Activated naive CD8-positive, alpha-beta T cell treated with anti-CD3 and anti-CD28 coated beads for 36 hours (primary cell): ENCODE results near the gene HCRTR1. TPM values are rescaled to one million over a fixed set of nuclear protein-coding genes. Genes with fewer than 3 reads are reported as not detected.

ENCODE experiments used
- DNase-seq: peaks from one replicate; pipeline ENCODE4 v3.0.0; 2021
- H3K27ac Mint-ChIP-seq: one replicate; pipeline ENCODE4 v1.8.0; 2022; ENCODE audit warnings: mild to moderate bottlenecking, moderate library complexity, mixed read lengths
- H3K27me3 Mint-ChIP-seq: one replicate; pipeline ENCODE4 v1.8.0; 2022; ENCODE audit warnings: mild to moderate bottlenecking, mixed read lengths
- H3K36me3 Mint-ChIP-seq: one replicate; pipeline ENCODE4 v1.8.0; 2021; ENCODE audit warnings: mild to moderate bottlenecking, mixed read lengths
- H3K4me1 Mint-ChIP-seq: one replicate; pipeline ENCODE4 v1.8.0; 2021; ENCODE audit warnings: mixed read lengths
- H3K4me3 Mint-ChIP-seq: one replicate; pipeline ENCODE4 v1.8.0; 2022; ENCODE audit warnings: mild to moderate bottlenecking, moderate library complexity, mixed read lengths
- H3K9me3 Mint-ChIP-seq: one replicate; pipeline ENCODE4 v1.8.0; 2022; ENCODE audit warnings: mixed read lengths
- total RNA-seq, 2 experiments: library from RNA; stranded (reverse); gene quantifications; one replicate each; pipeline ENCODE4 v1.2.3, GENCODE V29; 2021

HCRTR1 gene
- total RNA-seq, 2 experiments from 2014 or later = not detected

- Mint-ChIP-seq H3K4me1 (peaks cover 9% of the 10 kb centered on the region), H3K27me3 (peaks cover 9% of the 10 kb centered on the region), H3K4me3 (peak overlapping the region; percentile 19), H3K36me3 (no peaks in the 10 kb centered on the region), H3K27ac (no peak overlapping the region), H3K9me3 (no peaks in the 10 kb centered on the region)
- no peak for DNase-seq
Observed at GRCh38 chr1:31669433-31669785, 51.9 kb downstream of the HCRTR1 start.

- Mint-ChIP-seq H3K4me3 (peak overlapping the region; percentile 64), H3K4me1 (peaks cover 9% of the 10 kb centered on the region), H3K36me3 (no peaks in the 10 kb centered on the region), H3K27ac (no peak overlapping the region), H3K27me3 (peaks cover 9% of the 10 kb centered on the region), H3K9me3 (no peaks in the 10 kb centered on the region)
- DNase-seq = peak; percentile 28
Observed at GRCh38 chr1:31669786-31670592, 52.5 kb downstream of the HCRTR1 start.

DNA sequence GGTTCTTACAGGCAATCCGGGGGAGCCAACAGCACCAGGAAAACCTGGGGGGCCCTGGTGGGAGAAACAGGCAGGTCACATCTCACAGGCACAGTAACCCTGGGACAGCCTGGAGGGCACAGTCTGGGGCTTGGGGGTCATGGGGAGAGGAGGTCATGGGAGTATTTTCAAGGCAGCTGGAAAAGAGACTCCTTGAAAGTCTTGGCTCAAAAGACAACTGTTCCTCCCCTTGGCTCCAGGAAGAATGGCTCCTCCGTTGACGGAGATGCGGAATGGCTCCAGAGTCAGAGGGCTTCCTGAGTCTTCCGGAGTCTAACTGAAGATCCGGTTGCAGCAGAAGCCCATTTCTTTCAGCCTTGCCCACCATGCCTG, 53.1 kb downstream of the HCRTR1 start:
- H3K27ac Mint-ChIP-seq = no peak overlapping the region

GRCh38 chr1:31671147-31671546, 53.7 kb downstream of the HCRTR1 start:
- no peak for DNase-seq
- H3K27ac Mint-ChIP-seq = no peak overlapping the region
- no peak overlapping the region for H3K4me3 Mint-ChIP-seq
- H3K4me1 Mint-ChIP-seq = peaks cover 9% of the 10 kb centered on the region
- no peaks in the 10 kb centered on the region for H3K36me3 Mint-ChIP-seq
- H3K9me3 Mint-ChIP-seq = no peaks in the 10 kb centered on the region
- peaks cover 9% of the 10 kb centered on the region for H3K27me3 Mint-ChIP-seq

More for the DNA sequence above, 53.1 kb downstream of the HCRTR1 start:
- no peaks in the 10 kb centered on the region for H3K9me3 Mint-ChIP-seq
- H3K27me3 Mint-ChIP-seq = peaks cover 9% of the 10 kb centered on the region
- DNase-seq = no peak
- H3K4me3 Mint-ChIP-seq = peak overlapping the region; percentile 64
- no peaks in the 10 kb centered on the region for H3K36me3 Mint-ChIP-seq
- H3K4me1 Mint-ChIP-seq = peaks cover 9% of the 10 kb centered on the region

- Mint-ChIP-seq H3K27ac (no peak overlapping the region), H3K4me3 (no peak overlapping the region), H3K27me3 (peaks cover 9% of the 10 kb centered on the region)
Observed at GRCh38 chr1:31671561-31672201, 54.2 kb downstream of the HCRTR1 start.

GRCh38 chr1:31672986-31673385, 55.5 kb downstream of the HCRTR1 start:
- H3K27me3 Mint-ChIP-seq = peaks cover 14% of the 10 kb centered on the region
- no peaks in the 10 kb centered on the region for H3K36me3 Mint-ChIP-seq
- no peaks in the 10 kb centered on the region for H3K9me3 Mint-ChIP-seq
- peaks cover 9% of the 10 kb centered on the region for H3K4me1 Mint-ChIP-seq
- H3K4me3 Mint-ChIP-seq = no peak overlapping the region
- DNase-seq = no peak
- H3K27ac Mint-ChIP-seq = no peak overlapping the region

More at GRCh38 chr1:31671561-31672201, 54.2 kb downstream of the HCRTR1 start:
- DNase-seq = no peak
- H3K36me3 Mint-ChIP-seq = no peaks in the 10 kb centered on the region
- H3K9me3 Mint-ChIP-seq = no peaks in the 10 kb centered on the region
- peaks cover 9% of the 10 kb centered on the region for H3K4me1 Mint-ChIP-seq

DNA sequence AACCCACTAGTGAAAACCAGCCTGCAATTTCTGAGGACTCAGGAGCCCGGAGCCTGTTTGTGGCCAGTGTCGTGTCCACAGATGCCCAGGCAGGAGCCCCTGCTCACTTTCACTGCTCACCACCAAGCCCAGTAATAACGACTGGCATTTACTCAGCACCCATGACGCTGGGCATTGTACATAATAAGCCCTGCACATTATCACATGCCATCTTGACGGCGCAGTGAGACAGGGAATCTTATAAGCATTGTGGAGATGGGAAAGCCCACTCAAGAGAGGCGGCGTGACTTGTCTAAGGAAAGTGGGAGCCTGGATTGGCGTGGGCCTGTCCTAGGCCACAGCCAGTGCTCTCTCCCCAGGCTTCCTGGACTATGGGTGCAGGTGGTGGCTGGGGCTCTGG, 55.9 kb downstream of the HCRTR1 start:
- no peaks in the 10 kb centered on the region for H3K9me3 Mint-ChIP-seq
- H3K27me3 Mint-ChIP-seq = peaks cover 14% of the 10 kb centered on the region
- no peak for DNase-seq
- H3K4me3 Mint-ChIP-seq = no peak overlapping the region
- peaks cover 9% of the 10 kb centered on the region for H3K4me1 Mint-ChIP-seq
- H3K27ac Mint-ChIP-seq = no peak overlapping the region
- H3K36me3 Mint-ChIP-seq = no peaks in the 10 kb centered on the region

DNA sequence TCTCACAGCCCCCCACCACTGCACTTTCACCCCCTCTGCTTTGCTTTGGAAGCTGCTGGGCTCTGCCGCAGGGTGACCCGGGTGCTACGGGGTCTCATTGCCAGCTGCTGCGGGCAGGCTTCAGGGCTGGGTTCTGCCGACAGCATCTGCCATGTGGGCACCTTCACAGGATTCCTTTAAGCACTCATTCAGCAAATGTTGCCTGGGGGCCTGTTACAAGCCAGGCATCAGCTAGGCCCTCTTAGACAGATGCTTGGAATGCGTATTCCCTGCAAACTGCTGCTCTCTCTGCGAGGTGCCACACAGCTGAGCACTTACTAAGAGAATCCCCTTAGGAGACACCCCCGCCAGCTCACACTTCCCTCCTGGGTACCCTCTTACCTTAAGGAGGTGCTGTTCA, 57.1 kb downstream of the HCRTR1 start:
- peaks cover 14% of the 10 kb centered on the region for H3K27me3 Mint-ChIP-seq
- DNase-seq = no peak
- H3K4me3 Mint-ChIP-seq = no peak overlapping the region
- H3K36me3 Mint-ChIP-seq = no peaks in the 10 kb centered on the region
- peaks cover 8% of the 10 kb centered on the region for H3K4me1 Mint-ChIP-seq
- no peak overlapping the region for H3K27ac Mint-ChIP-seq
- no peaks in the 10 kb centered on the region for H3K9me3 Mint-ChIP-seq

GRCh38 chr1:31675161-31675560, 57.7 kb downstream of the HCRTR1 start:
- no peak overlapping the region for H3K4me3 Mint-ChIP-seq
- H3K4me1 Mint-ChIP-seq = peaks cover 4% of the 10 kb centered on the region
- peaks cover 12% of the 10 kb centered on the region for H3K27me3 Mint-ChIP-seq
- no peaks in the 10 kb centered on the region for H3K36me3 Mint-ChIP-seq
- DNase-seq = no peak
- no peaks in the 10 kb centered on the region for H3K9me3 Mint-ChIP-seq
- H3K27ac Mint-ChIP-seq = no peak overlapping the region

DNA sequence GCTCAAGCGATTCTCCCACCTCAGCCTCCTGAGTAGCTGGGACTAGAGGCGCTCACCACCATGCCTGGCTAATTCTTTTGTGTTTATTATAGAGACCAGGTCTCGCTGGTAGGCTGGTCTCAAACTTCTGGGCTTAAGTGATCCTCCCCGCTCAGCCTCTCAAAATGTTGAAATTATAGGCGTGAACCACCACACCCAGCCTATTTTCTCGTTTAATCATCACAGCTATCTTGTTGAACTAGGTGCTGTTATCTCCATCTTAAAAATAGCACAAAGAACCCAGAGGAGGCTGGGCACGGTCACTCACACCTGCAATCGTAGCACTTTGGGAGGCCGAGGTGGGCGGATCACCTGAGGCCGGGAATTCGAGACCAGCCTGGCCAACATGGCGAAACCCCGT, 58.3 kb downstream of the HCRTR1 start:
- peaks cover 8% of the 10 kb centered on the region for H3K27me3 Mint-ChIP-seq
- H3K9me3 Mint-ChIP-seq = no peaks in the 10 kb centered on the region
- H3K4me1 Mint-ChIP-seq = no peaks in the 10 kb centered on the region
- H3K4me3 Mint-ChIP-seq = no peak overlapping the region
- no peak for DNase-seq
- no peaks in the 10 kb centered on the region for H3K36me3 Mint-ChIP-seq
- H3K27ac Mint-ChIP-seq = no peak overlapping the region

Other genes starting within 250 kb of the HCRTR1 start
- not detected for gene FABP3, start 244.6 kb upstream of the HCRTR1 start, total RNA-seq
- under 1 TPM in 1 of 2 experiments, not detected in 1; 0.16 TPM for gene SERINC2, start 204.5 kb upstream of the HCRTR1 start, total RNA-seq
- gene TINAGL1, start 41.2 kb upstream of the HCRTR1 start, total RNA-seq = not detected
- 10 to 100 TPM; 61.4 to 61.6 TPM for gene PEF1, start 27.2 kb downstream of the HCRTR1 start, total RNA-seq
- gene COL16A1, start 86.3 kb downstream of the HCRTR1 start, total RNA-seq = under 1 TPM; 0.36 to 0.93 TPM
- gene ADGRB2, start 146.7 kb downstream of the HCRTR1 start, total RNA-seq = under 1 TPM; 0.08 to 0.18 TPM
- gene SPOCD1, start 198.3 kb downstream of the HCRTR1 start, total RNA-seq = not detected